Suppressor macrophage treated with lipopolysaccharide for 1 hour (primary cell): ENCODE measurements around the gene ASB14.

Experiments used
- DNase-seq, 3 donors: peaks; one replicate each; pipeline ENCODE4 v3.0.0-alpha.2; 2020 to 2022

Gene ASB14

DNA sequence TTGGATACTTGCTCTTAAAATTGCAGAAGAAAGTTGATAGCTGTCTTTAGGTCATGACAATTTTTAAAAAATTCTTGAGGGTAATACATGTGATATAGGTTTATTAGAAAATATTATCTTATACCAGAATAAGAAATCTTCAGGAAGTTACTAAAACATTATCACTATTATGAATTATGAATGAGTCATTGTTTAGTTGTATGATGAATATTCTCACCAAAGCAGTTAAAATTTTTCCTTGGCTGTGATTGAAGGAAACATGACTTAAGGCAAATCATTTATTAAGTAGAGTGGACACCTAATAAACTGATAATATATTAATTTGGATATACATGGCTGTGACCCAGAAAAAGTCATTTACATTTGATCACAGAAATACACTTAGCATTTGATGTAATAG, 34.8 kb downstream of the ASB14 start:
- DNase-seq = no peak

DNA sequence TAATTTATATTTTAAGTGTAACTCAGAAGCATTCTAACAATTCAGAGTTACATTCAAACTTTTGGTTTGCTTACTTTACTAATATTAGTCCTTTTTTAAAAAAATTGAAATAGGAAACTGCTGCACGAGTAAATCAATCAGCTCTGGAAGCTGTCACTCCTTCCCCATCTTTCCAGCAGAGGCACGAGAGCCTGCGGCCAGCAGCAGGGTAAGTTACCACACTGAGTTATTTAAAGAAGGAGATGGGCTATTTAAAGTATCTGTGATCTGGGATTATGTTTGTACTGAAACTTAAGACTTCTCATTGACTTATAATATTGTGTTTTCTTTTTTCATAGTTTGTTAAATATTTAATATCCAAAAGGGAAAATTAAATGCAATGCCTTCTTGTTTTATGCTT, 35.6 kb downstream of the ASB14 start:
- DNase-seq = no peak

DNA sequence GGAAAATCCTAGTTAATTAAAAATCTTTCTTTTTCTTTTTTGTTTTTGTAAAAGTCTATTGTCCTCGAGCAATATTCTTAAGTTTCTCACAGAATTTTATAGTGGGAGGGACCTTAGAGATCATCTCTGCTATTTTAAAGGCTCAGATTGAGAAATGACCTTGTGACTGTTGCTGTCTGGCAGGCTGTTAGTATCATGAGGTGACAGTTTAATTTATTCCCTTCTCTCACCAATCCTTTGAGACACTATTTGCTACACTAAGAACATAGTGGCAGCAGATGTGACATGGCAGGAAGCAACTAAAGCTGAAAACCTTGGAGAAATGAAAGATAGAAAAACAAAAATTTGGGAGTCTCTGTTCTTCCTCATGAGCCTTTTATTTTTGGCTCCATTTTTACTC, 40.1 kb downstream of the ASB14 start:
- no peak for DNase-seq

DNA sequence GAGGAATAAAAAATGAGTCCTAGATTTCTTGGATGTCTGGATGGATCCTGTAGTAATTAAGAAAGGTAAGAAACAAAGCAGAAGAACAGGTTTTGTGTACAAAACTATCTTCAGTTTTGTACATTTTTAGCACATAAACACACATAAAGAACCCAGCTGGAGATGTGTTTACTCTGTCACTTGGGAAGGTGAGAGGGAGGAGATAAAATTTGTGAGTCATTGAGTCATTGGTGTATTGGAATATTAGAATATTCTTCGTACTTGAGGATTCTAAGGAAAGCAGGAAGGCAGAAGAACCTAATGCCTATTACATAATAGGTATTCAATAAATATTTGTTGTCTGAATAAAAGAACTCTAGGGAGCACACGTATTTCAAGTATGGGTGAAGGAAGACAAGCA, 47.5 kb downstream of the ASB14 start:
- DNase-seq = no peak

DNA sequence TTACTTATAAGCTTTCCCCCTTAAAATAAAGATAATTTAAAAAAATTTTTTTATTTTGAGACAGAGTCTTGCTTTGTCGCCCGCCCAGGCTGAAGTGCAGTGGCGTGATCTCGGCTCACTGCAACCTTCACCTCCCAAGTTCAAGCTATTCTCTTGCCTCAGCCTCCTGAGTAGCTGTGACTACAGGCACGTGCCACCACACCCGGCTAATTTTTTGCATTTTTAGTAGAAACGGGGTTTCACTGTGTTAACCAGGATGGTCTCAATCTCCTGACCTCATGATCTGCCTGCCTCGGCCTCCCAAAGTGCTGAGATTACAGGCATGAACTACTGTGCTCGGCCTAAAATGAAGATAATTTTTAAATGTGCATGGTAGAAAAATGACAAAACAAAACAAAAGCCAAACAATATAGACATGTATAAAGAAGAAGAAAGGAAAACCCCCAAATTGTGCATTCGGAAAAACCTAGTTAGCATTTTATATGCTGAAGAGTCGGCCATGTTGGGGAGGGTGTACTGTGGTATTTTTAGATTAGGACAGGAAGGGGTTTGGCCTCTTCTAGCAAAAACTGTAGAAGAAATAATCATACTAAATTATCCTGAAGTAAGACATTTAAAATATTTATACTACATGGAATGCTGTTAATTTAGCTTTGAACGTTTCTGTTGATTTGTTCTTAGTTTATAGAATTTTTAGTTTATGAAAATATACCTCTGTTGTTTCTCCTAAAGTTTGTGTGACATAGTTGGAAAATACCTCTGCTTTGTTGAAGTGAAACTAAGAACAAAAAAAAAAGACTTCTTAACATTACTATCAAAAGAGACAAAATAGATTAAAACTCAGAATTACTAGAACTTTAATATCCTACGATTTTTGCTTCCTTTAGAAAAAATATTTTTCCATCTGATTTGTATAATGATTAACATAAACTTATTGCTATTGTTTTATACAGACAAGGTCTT, 57.6 kb downstream of the ASB14 start:
- peak in 2 of 3 donors; percentile 16 to 19 for DNase-seq

DNA sequence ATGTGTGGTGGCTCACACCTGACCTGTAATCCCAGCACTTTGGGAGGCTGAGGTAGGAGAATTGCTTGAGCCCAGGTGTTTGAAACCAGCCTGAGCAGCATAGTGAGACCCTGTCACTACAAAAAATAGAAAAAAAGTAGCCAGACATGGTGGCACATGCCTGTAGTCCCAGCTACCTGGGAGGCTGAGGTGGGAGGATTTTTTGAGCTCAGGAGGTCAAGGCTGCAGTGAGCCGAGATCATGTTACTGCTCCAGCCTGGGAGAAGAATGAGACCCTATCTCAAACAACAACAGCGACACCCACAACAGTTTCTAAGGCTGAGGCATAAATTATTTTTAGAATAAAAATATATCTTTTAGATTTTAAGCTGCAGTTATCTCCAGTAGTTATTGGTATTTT, 58.7 kb downstream of the ASB14 start:
- DNase-seq = no peak

DNA sequence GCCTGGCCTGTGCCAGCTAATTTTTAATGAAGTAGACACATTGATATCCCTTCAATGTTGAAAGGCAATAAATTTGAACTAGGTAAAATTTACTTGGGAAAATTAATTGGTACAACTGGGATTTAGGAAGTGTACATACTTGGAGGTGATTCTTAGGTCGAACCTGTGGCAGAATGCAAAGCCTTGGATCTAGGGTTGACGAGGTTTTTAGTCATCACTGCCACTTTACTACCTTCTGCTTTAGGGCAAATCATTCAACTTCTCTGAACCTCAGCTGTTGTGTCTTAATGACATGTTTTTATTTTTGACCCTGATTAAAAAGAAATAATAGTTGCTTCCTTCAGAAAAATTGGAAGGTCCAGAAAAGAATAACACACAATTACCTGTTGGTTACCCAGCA, 62.5 kb downstream of the ASB14 start:
- peak in 1 of 3 donors; percentile 22 for DNase-seq

DNA sequence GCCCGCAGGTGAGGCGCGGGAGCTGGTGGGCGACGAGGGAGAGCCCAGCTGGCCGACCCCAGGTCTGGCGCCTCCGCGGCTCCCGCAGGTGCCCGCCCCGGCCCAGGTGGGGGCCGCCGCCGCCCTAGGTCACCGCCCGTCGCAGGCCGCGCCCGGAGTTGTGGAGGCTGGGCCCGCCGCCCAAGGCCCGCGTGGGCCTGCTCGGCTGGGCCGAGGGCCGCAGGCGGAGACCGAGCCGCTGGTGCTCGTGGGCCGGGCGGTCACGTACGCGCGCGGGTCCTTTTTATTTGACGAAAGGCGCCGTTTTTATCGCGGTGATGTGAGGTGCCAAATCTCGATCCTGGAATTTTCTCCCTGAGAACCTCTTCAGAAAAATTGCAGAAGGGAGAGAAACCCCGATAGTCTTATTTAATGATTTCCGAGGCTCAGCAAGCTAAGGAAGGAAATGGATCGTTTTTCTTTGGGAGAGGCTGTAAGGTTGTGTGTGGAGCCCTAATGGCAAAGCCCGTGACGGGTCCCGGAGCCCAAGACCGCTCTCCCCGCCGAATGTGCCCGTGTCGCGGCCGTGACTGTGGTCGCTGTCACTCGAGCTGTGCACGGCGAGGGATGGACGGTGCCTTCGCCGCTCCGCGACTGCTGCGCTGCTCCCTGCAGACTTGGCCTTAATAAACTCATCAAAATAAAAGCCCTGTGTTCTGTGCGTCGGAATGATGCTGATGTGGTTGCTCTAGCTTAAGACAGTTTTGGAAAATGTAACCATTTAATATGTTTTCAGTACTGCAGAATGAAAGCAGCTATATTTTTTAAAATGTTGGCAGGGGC, 64.3 kb downstream of the ASB14 start:
- DNase-seq = peak; percentile 41 to 69 (median 53)

DNA sequence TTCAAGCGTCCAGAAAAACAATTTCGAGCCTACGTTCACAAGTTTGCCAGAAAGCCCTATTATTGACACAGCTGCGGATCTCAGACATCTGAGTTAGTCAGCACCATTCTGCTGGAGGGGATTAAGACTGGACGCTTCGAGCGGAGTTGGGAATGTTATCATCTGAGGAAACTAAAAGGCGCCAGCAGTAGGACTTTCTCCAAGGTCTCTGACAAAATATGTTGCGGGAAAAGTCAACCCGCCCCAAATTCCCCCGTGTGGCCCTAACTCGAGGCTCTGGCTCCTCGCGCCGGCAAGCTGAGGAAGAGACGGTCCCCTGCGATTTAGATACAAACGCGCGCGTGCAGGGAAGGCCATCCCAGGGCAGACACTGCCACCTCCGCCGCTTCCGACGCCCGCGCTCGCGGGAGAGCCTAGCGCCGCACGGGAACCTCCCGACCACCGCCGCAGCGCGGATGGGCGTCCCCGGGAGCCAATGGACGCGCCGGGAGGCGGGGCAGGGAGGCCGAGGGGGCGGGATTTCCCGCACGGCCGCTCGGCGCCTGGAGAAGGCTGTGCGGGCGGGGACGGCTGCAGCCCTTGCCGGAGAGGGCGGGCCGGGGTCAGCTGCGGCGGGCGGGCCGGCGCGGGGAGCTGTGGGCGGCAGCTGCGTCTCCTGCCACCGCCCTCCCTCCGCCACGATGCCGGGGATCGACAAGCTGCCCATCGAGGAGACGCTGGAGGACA, 65.1 kb downstream of the ASB14 start, which contains the start of gene APPL1:
Gene APPL1 (plus strand): TSS at position 526 of the 726 bp plus-strand sequence. CDS start 155 bp downstream, at position 681.
- peak; percentile 95 to 98 (median 98) for DNase-seq

DNA sequence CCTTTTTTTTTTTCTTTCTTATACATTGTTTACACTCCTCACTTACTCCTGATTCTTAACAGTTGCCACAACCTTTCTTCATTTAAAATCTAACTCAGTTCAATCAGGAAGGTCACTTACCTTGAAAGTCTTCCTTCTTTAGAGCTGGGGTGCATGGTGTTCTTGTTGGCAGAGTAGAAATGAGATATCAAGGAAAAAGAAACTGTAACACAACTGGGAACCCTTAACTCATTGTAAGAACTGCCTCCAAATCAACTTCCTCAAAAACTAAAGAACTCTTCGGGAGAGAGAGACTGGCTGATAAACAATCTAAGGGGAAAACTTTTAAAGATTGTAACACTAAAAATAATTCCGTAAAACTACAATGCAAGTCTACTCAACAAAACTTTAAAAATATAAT, 66.3 kb downstream of the ASB14 start:
- DNase-seq = peak; percentile 34 to 60 (median 54)

DNA sequence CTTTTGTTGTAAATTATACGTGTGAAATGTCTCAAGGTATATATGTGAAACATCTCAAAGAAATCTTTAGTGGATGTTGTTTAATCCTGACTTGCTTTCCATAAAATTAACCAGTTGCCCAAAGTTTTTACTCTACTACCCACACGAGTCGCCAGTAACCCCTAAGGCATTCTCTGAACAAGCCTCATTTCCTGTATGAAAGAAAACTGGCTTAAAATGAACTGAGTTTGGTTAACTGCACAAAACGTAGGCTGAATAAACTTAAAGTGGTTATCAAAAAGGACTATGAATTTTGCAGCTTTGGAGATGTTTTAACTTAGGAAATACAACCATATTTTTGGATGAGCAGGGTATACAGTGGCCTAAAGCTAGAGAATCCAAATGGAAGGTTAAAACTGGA, 67.6 kb downstream of the ASB14 start:
- DNase-seq = no peak

DNA sequence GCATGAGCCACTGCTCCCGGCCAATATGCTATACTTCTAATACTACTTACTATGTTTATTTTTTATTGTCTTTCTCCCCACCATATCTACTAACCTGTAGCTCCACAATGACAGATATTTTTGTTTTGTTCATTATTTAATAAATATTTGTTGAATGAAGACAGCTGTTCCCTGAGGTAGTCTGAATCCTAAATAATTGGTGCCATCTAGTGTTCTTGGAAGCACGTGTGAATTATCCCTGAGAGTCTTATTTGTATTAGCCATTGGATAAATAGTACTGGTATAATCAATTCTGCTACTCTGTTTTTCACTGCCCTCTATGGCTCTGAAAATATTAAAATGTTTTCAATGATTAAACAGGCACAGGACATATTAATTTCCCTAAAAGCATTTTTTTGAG, 70.6 kb downstream of the ASB14 start:
- DNase-seq = peak in 1 of 3 donors; percentile 12
